Neural progenitor cell (in vitro differentiated cells): ENCODE data around the gene KIAA1191.

ENCODE experiments used
- CTCF ChIP-seq: fragments of 200-600 bp; sonication (generic); IDR thresholded peaks from 2 replicates; pipeline ENCODE4 v1.5.1; 2017; ENCODE audit warnings: antibody characterized with exemption, mild to moderate bottlenecking
- EZH2phosphoT487 ChIP-seq: fragments of 200-600 bp; sonication (generic); IDR thresholded peaks from 2 replicates; pipeline ENCODE4 v1.6.1; 2017; ENCODE audit warnings: antibody characterized with exemption

GRCh38 chr5:176407456-176408251 lies 46.1 kb upstream of the KIAA1191 start:
- no peak for TF ChIP-seq CTCF
- no peak for TF ChIP-seq EZH2phosphoT487
